Activated T-helper 1 cell treated with Interleukin-2 at 50 U/mL for 16 hours (primary cell): ENCODE measurements around the gene C1orf74.

ENCODE experiments used
- DNase-seq: peaks from one replicate; pipeline ENCODE4 v3.0.0-alpha.2; 2020; ENCODE audit warnings: low read depth

Gene C1orf74

DNA sequence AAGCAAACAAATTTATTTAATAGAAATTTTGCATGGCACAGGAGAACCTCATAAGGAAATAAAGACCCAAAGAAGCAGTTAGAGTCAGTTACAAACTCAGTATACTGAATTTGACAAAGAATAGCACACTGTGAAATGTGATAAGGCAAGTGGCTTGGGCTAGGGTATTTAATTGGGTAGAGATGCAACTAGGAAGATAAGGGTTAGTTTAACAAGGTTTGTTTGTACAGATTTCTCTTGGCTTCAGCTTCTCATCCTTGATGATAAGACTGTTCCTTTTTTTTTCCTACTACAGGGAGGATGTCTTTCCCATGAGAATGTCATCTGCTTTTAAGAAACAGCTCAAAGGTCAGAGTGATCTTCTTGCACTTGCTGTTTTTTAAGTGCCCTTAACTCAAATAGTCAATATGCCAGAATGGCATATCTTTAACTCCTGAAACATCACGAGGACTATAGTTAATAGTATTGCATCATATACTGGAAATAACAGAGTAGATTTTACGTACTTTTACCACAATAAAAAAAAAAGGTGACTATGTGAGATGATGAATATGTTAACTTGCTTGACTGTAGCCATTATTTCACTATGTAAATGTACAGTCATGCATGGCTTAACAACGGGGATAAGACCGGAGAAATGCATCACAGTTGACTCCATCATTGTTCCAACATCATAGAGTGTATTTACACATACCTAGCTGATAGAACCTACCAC lies 37.8 kb downstream of the C1orf74 start:
- no peak for DNase-seq

DNA sequence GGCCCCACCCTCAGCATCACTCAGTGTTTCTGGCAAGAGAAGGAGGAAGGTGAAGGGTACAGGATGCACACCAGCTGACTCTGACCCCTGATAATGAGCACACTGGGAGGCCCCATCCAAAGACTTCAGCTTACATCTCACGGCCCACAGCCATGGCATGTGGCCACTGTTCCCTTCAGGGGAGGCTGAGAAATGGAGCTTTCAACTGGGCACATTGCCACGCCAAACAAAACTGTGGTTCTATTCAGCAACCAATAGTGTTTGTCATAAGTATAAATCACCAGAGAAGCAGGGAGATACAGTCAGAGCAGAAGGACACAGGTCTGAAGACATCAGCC lies 41.2 kb downstream of the C1orf74 start:
- DNase-seq: no peak

DNA sequence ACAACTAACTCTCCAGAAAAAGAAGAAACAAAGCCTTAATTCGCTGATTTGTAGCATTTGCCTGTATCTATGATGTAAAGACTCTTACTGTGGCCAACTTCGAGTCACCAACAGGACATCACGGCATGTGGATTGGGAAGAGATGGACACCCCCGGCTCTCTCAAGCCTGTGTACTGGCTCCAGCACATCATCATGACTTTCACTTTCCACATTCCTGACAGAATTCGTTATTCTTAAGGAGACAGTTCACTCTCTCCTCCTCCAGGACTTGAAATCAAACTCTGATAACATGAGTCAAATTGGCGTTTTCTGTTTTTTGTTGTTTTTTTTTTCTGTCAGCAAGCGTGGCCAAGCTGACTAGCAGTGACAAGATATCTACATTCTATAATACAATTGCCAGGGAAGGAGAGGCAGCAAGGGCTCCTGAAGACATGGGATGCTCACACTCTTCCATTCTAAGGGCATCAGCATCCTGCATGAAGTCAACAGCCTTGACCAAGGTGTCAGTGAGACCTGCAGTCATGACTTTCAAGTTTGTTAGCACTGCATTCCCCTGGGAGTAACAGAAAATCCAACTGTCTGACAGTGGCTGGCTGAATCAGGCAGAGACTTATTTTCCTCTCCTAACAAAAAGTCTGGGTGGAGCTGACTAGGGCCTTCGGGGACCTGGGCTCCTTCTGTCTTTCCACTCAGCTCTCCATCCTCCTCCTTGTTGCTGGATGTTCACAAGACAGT lies 41.8 kb downstream of the C1orf74 start:
- DNase-seq: no peak

DNA sequence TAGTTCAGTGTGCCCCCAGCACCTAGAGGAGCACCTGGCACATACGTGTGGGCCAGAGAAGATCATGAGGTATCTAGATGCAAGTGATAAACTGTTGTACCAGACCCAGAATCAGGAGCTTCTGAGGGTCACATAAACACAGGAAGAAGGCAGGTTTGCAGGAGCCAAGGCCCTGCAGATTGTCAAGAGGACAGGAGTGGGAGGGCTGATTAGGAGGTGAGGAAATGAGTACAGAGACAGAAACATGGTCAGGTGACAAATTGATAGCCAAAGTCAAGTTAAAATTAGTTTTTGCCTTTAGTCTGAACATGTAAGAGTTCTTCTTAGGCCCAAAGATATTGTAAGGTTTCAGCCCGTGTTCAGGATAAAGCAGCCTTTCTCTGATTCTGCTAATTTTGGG lies 42.5 kb downstream of the C1orf74 start:
- DNase-seq: no peak

DNA sequence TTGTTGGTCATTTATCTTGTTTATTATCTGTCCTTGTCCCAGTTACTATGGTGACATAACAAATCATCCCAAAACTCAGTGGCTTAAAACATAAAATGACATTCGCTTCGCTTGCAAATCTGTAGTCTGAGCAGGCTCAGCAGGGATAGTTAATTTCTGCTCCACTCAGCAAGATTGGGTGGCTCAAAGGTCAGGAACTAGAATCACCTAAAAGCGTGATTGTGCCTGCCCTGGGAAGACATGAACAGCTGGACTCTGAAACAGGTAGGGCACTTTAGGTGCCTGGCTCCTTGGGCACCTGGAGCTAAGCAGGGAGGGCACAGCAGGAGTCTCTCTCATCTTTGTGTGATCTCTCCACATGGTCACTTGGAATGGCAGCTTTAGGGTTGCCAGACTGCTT lies 43.2 kb downstream of the C1orf74 start:
- DNase-seq: no peak

- no peak for DNase-seq
Observed at GRCh38 chr1:209738270-209738669, 46.1 kb downstream of the C1orf74 start.

DNA sequence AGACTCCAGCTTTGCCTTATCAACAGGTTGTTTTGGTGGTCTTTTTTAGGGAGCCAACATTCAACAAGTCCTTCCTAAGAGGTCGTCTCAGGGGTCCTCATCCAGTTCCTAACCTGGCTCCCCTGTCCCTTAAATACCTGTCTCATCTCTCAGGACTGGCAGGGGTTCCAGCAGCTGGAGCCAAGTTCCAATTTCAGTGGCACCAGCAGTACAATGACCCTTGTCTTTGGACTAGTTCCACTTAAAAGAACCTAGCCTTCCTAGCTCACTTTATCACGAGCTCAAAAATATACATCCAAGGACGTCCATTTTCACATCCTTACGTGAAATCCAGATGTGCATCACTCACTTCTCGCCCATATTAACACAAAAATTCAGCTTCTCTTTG lies 47.2 kb downstream of the C1orf74 start:
- DNase-seq: no peak

DNA sequence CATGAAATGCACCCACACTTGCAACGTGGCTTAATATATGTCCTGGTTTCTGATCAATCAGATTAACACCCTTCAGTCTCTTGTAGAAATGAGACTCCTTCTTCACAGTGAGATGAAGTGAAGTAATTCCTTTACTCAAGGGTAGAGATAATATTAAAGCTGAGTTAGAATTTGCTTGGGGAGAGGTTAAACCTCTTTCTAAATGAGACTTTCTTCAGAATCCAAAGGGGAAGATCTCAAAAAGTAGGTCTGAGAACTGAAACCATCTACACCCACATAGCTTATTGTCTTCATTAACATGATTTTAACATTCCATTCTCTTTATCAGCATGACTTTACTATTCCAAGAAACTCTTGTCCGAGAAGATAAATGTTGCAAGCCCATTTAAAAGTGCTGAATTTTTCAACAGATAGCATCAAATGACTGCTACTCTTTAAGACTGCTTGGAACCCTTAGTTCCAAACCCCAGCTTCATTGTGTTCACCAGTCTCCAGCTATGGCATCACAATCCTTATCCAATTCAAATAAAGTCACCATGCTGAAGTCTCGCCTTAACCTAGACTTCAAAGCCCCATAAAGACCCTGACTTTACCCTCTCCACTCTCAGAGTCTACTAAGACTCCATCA lies 47.8 kb downstream of the C1orf74 start:
- no peak for DNase-seq

GRCh38 chr1:209733409-209734192 lies 50.8 kb downstream of the C1orf74 start:
- DNase-seq: no peak

DNA sequence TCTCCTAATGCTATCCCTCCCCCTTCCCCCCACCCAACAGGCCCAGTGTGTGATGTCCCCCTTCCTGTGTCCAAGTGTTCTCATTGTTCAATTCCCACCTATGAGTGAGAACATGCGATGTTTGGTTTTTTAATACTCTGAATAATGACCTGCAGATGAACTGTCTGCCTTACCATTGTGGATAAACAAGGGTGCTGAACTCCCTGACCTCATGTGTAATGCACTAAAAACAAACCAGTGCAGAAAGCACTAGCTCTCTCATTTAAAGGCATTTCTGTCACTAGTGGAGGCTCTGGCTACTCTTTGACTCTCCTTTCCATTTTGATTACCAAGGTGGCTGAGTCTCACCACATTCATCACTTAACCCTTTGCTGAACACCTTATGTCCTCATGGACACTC lies 51.6 kb downstream of the C1orf74 start:
- DNase-seq: no peak

- DNase-seq: no peak
Observed at GRCh38 chr1:209729436-209729835, 54.9 kb downstream of the C1orf74 start.
